ENCODE data around the gene ARHGEF33.
A peak's percentile ranks its signal among the peaks of the same experiment; 100 is the strongest.

ARHGEF33 gene

GRCh38 chr2:38889575-38889974 is at the start of gene ARHGEF33:
ARHGEF33 (plus strand) TSS chr2:38889875; CDS start chr2:38919448, 29,573 bp downstream.
- DNase-seq = no peak

GRCh38 chr2:38850045-38850444 is 39.6 kb upstream of the ARHGEF33 start:
- no peak for DNase-seq

GRCh38 chr2:38856165-38856564 is 33.5 kb upstream of the ARHGEF33 start:
- DNase-seq = no peak

- DNase-seq = no peak
Observed at GRCh38 chr2:38862476-38862875, 27.2 kb upstream of the ARHGEF33 start.

- DNase-seq = no peak
Observed at GRCh38 chr2:38863061-38863695, 26.5 kb upstream of the ARHGEF33 start.

GRCh38 chr2:38866773-38867443 is 22.8 kb upstream of the ARHGEF33 start:
- DNase-seq = no peak

DNA sequence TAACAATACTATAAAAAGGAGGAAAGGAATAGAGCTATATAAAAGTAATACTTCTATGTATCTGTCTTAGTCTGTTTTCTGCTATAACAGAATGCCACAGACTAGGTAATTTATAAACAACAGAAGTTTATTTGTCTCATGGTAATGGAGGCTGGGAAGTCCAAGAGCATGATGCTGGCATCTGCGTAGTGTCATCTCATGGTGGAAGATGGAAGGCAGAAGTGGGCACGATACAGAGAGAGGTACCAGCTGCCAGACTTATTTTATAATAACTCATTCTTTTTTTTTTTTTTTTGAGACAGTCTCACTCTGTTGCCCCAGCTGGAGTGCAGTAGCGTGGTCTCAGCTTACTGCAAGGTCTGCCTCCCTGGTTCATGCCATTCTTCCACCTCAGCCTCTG is 18.2 kb upstream of the ARHGEF33 start:
- no peak for DNase-seq

GRCh38 chr2:38873763-38874162 is 15.9 kb upstream of the ARHGEF33 start:
- DNase-seq = no peak

DNA sequence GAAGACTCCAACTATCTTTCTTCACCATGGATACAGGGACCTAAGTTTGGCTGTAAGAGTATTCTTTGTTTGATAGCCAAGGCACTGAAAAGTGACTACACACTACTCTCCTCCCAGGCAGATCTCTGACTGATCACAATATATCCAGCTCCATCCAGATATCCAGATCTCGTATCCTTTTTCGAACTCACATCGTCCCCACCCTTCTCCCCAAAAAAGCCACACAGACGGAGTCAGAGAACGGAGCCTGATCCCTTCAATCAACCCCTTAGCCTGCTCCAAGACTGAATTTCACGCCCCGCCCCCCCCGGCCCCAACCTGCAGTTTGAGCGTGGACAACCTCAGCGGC is 14.5 kb upstream of the ARHGEF33 start:
- DNase-seq = no peak

- DNase-seq = peak; percentile 83 to 91 (median 89)
Observed at GRCh38 chr2:38875576-38876367, 13.9 kb upstream of the ARHGEF33 start, which contains the start of the genes DHX57 and MORN2. DHX57 (minus strand) TSS chr2:38875934; CDS start chr2:38868405, 7,529 bp downstream. MORN2 (plus strand) TSS chr2:38875976.

DNA sequence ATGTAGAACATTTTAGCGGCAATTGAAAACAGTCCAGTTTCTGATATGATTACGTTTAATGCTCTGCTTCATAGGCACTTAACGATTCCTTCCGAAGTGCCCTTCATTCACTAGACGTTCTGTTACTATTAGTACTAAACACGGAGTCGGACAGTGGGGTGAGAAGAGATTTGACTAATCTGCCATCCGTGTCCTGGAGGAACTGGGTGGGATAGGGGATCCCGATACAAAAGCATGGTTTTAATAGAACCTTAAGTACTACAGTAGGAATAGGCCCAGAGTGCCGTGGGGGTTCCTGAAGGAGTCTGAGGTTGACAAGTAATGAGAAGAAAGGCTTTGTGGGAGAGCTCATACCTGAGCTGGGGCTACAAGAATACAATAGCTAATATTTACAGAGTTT is 13.3 kb upstream of the ARHGEF33 start:
- DNase-seq = peak in 1 of 3 experiments; percentile 10

DNA sequence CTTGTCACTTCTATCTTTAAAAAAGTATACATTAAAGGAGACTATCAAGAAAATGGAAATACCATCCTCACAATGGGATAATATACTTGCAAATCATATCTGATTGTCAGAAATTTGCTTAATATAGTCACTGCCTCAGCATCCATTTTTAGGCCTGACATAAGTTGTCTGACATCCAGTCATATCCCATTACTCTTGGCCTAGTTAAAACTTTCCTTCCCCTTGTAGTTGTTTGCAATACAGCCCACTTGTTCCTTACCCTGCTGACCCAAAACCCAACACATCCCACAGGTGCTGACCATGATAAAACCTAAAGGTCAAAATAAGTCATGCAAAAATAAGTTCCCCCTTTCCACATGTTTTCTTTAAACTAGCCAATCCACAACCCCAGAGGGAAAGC is 3.6 kb upstream of the ARHGEF33 start:
- no peak for DNase-seq

- DNase-seq = no peak
Observed at GRCh38 chr2:38887347-38887746, 2.3 kb upstream of the ARHGEF33 start.

DNA sequence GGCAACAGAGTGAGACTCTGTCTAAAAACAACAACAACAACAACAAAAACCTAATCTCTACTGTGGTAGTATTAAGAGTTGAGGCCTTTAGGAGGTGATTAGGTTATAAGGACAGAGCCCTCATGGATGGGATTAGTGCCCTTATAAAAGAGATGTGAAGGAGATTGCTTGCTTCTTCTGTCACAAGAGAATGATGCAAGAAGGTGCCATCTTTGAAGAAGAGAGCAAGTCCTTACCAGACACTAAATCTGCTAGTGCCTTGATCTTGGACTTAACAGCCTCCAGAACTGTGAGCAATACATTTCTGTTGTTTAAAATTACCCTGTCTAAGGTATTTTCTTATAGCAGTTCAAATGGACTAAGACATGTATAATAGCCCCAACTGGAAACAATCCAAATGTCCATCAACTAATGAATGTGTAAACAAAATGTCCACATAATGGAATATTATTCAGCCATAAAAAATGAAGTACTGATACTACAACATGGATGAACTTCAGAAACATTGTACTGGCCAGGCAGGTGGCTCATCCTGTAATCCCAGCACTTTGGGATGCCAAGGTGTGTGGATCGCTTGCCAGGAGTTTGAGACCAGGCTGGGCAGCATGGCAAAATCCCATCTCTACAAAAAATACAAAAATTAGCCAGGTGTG is 1.6 kb upstream of the ARHGEF33 start:
- DNase-seq = no peak

DNA sequence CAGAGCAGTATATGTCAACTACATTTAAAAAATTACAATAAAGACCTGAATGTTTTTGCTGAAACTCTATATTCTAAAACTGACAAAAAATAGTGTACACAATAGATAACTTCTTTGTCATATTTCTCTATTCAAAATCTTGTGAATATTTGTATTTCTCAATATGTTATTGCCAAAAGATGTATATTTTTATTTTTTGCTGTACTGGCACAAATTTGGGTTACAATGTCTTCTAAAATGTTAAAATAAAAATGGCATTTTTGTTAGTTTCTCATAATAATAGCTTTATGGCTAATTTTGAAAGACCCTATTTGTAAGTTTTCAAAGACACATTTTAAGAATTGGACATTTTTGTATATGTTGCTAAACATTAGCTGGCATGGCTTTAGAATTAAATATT is 630 bp upstream of the ARHGEF33 start:
- DNase-seq = no peak

DNA sequence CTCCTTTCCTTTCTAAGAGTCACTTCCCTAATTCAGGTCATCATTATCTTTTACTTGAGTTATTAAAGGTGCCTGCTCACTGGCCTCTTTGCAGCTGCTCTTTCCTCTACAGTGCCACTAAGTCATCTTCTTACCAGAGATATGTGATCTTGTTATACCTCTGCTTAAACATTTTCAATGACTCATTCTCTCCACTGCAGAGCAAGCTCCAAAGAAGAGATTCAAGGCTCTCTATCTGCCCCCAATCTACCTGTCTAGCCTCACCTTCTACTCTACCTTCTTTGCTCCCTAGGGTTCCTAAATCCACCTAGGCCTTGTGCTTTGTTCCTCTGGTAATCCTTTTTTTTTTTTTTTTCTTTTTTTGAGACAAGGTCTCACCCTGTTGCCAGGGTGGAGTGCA is 3.1 kb downstream of the ARHGEF33 start:
- DNase-seq = no peak

GRCh38 chr2:38898256-38898655 is 8.6 kb downstream of the ARHGEF33 start:
- DNase-seq = no peak

- no peak for DNase-seq
Observed at GRCh38 chr2:38900726-38901125, 11.1 kb downstream of the ARHGEF33 start.

DNA sequence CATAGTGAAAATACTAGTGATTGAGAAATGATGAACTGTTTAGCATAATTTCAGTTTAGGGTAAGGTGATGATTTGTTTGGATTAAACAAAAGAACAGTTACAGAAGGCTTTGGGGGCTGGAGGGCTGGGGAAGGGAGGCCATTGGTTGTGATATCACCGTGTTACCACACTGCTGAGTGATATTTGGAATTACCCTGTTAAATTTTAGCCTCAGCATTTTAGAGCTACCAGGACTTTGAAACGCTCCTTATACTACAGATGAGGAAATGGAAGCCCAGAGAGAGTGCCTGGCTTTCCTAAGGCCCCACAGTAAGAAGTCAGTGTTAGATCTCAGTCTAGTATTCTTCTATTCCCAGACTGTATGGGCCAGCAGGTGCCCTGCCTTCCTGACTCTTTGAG is 15.6 kb downstream of the ARHGEF33 start:
- no peak for DNase-seq

- no peak for DNase-seq
Observed at GRCh38 chr2:38907242-38907641, 17.6 kb downstream of the ARHGEF33 start.

DNA sequence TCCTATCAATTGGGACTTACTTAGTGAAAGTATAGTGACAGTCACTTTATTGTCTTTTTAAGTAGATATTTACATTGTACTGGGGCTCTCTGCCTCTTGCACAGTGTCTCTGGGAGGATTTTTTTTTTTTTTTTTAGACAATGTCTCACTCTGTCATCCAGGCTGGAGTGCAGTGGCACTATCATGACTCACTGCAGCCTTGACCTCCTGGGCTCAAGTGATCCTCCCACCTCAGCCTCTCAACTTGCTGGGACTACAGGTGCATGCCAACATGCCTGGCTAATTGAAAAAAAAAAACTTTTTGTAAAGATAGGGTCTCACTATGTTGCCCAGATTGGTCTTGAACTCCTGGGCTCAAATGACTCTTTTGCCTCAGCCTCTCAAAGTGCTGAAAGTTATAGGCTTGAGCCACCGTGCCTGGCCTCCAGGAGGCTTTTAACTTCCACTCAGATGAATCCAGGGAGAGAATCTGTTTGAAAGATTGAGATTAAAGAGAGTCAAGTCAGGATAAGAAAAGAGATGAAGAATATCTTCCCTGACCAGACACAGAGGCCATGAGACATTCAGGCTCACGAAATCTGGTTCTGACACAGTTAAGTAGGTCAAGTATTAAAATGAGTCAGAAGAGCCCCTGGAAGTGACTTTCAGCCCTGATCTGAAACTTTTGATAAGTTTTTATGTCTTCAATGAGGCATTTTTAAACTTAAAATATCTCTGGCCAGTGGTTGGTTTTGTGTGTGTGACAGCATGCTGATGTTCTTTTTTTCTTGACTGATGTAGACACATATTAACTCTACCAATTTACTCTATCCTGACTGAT is 18.3 kb downstream of the ARHGEF33 start:
- no peak for DNase-seq

DNA sequence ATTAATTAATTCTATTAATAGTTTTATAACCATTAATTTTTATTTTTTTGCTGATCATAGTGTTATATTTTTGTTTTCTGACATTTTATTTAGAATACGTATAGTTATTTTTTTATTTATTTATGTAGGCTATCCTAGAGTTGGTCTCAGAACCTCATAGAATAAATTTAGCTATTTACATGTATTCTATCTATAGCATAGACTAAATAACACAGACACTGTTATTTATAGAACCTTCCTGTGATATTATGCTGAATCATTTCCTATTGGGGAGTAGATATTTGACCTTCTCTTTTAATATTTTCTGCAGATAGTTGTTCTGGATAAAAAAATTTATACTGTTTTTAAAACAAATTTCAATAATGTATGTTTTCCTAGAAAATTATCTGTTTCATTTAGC is 20.2 kb downstream of the ARHGEF33 start:
- no peak for DNase-seq

All from NCI-H1417 (cell line).